ENCODE measurements around the gene RPS6KB1. TPM values are rescaled to one million over a fixed set of nuclear protein-coding genes. Genes with fewer than 3 reads are reported as not detected.

The RPS6KB1 gene
- total RNA-seq, 4 donors from 2014 or later: 40.0 to 200 (median 55.7) TPM

Small RNA genes lying within 50 kb of the gene (small RNA-seq; reads per million reads assigned to genes)
- gene RNU6-450P (not detected), gene RPS29P21 (not detected)

Other genes starting within 250 kb of the RPS6KB1 start
- gene PTRH2, start 185.7 kb upstream of the RPS6KB1 start, total RNA-seq: 10 to 100 TPM in 3 of 4 donors, 1 to 10 TPM in 1; 9.6 to 27.4 (median 21.7) TPM
- 100 to 1,000 TPM in 3 of 4 donors, 10 to 100 TPM in 1; 98.5 to 168 (median 125) TPM for gene VMP1, start 185.5 kb upstream of the RPS6KB1 start, total RNA-seq
- 10 to 100 TPM; 11.2 to 28.4 (median 17.9) TPM for gene TUBD1, start 178 bp upstream of the RPS6KB1 start, total RNA-seq
- 10 to 100 TPM; 13.2 to 28.0 (median 25.9) TPM for gene RNFT1, start 71.6 kb downstream of the RPS6KB1 start, total RNA-seq
- 10 to 100 TPM; 12.3 to 26.2 (median 19.9) TPM for gene HEATR6, start 185.8 kb downstream of the RPS6KB1 start, total RNA-seq